NCI-H1092 (cell line): Measurements from ENCODE around the gene ATAD3C.
"Not testable (repeated sequence)": the region's sequence is repeated elsewhere in the genome, so short reads cannot be mapped to it uniquely, and the experiment has no call there.

Experiments used
- DNase-seq: peaks from one replicate; lab custom pipeline; 2025; lab: John Stamatoyannopoulos, UW

The ATAD3C gene

GRCh38 chr1:1432274-1432950, 17.1 kb upstream of the ATAD3C start:
- no peak for DNase-seq

- DNase-seq, result no peak
Measured at GRCh38 chr1:1432951-1433803, 16.3 kb upstream of the ATAD3C start.

GRCh38 chr1:1433804-1434130, 15.7 kb upstream of the ATAD3C start:
- no peak for DNase-seq

DNA sequence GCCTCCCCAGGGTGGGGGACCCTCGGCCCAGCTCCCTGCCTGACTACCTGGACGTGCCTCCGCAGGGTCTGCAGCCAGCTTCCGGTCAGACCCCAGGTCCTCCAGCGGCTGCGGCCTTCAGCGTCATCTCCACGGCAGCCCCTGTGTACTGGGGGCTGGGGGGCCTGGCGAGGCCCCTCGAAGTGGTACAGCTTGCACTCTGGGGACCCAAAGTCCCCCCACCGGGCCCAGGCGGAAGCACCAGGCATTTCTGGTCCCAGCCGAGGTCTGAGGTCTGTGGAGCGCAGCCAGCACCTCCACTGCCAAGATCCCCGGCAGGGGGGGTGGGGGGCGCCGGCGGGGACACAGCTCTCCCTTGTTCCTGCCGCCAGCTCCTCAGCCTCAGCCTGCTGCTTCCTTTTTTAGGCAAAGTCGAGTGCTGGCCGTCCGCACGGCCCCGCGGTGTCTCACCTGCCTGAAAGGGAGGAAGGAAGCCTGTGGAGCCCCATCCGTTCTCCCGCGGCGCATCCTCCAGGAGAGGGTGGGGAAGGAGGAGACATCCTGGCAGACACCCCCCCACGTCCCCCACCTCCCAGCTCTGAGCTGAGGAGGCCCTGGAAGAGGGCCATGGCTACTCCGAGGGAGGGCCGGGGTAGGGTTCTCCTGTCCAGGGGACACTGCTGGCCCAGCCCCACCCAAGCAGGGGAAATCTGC, 15.2 kb upstream of the ATAD3C start:
- no peak for DNase-seq

DNA sequence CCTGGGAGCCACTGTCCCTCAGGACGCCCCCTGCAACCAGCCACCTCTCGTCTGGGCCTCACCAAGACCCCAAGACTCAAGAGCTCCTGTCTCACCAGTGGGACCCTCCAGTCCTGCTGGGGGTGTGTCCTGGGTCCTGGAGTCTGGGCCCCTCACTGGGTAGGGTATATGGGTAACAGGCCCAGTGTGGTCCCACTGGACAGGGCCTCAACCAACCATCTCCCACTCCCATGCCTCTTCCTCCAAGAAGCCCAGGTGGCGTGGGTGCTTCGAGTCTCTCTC, 14.7 kb upstream of the ATAD3C start:
- DNase-seq, result no peak

DNA sequence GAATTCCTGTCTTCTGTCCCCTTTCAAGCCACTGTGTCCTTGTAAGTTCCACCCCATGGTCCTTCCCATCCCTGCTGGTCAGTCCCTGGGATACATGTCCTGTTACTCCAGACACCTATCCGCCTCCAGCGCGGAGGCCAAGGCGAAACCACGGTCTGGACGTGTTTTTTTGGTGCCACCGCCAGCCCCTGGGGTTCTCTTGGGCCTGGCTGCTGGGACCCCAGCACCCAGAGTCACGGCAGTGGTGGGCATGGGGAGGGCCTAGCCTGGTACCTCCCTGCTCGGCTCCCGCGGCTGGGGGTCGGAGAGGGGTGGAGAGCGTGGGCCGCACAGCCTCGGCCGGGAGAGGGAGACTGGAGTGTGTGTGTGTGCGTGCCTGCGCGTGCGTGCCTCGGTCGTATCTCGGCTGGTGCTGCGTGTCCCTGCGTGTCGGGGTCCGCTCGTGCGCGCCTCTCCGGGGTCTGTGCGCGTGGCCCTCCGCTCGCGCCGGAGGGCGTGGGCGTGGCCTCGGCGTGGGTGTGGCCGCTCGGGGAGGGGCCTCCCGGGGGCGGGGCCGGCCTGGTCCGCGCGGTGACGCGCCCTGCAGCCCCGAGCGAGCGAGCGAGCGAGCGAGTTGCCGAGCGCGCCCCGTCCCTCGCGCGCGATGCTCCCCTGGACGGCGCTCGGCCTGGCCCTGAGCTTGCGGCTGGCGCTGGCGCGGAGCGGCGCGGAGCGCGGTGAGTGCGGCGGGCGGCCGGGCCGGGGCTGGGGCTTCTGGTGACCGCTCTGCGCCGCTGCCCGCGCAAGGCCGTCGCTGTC, 14.2 kb upstream of the ATAD3C start, which contains the start of gene VWA1:
TSS of gene VWA1 (plus strand) at position 585 of the 798 bp plus-strand sequence. CDS start at position 644, 59 bp downstream.
- no peak for DNase-seq

DNA sequence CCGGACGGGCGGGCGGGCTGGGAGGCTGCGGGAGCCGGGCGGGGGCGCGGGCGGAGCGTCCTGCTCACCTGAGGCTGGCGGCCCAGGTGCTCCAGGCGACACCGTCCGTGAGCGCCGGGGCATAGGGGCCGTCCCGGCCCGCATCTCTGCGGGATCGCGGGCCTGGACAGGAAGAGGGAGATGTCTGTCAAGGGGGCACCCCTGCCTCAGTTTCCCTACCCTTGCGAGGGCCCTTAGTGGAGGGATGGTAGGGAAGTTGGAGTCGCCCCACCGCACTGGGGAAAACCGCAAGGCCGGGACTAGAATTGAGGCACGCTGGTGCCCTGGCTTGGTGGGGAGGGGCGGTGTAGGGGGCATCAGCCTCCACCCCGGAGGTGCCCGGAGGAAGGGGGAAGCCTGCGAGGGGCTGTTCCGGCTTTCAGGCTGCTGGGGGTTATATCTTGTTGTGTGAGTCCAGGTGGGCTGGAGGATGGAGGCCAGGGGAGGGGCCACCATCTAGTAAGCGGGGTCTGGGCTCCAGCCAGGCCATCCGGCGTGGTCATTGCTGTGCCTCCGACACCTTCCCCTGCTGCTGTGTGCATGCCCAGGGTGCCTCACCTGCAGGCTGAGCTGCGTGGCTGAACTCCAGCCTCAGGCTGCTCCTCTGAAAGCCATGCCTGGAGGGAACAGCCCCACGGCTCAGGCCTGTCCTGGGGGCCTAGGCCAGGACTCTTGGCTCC, 13.4 kb upstream of the ATAD3C start:
- no peak for DNase-seq

GRCh38 chr1:1436630-1437032, 12.9 kb upstream of the ATAD3C start:
- DNase-seq, result no peak

- DNase-seq, result no peak
Measured at GRCh38 chr1:1437033-1437903, 12.2 kb upstream of the ATAD3C start.

- no peak for DNase-seq
Measured at GRCh38 chr1:1437904-1438376, 11.5 kb upstream of the ATAD3C start.

DNA sequence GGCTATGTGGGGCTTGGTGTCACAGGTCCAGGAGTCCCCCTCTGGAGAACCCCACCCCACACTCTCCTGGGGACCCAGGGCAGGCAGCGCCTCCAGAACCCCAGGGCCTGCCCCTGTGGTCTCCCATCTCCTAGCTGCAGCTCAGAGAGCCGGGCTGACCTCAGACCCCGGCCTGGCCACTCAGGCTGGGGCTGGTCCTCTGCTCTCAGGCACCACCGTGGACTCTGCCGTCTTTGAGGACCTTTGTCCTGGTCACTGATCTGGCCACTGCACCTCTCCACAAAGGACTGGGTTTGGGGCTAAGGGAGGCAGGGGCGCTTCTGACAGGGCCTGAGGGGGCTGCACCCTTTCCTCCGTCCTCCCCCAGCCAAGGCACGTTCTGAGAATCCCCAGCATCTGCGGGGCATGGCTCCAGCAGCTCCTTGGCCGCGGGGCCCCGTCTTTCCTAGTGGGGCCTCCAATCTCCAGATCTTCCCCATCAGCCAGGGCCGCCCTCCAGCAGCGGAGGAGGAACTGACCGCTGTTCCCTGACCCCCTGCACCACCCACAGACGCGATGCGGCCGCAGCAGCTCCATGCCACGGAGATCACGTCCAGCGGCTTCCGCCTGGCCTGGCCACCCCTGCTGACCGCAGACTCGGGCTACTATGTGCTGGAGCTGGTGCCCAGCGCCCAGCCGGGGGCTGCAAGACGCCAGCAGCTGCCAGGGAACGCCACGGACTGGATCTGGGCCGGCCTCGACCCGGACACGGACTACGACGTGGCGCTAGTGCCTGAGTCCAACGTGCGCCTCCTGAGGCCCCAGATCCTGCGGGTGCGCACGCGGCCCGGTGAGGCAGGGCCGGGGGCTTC, 10.7 kb upstream of the ATAD3C start:
- no peak for DNase-seq

DNA sequence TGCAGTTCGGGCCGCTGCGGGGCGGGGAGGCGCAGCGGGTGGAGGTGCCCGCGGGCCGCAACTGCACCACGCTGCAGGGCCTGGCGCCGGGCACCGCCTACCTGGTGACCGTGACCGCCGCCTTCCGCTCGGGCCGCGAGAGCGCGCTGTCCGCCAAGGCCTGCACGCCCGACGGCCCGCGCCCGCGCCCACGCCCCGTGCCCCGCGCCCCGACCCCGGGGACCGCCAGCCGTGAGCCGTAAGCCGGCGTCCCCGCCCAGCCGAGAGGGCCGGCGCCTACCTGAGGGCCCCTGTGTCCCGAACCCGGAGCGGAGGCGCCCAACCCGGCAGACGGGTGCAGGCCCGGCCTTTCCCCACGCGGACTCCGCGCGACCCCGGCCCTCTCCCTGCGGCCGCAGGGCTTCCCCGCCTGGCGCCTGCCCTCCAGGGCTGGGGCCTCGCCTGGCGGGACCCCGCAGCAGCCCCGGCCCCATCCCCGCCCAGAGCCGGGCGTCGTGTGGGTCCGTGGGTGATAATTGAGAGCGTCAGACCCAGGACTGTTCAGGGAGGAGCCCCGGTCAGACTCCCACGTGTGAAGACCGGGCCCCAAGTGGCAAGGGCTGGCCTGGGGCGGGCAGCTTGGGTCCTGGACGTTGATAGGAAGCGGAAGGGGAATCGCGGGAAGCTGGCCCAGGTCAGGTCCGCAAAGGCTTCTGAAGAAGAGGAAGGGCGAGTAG, 9.8 kb upstream of the ATAD3C start:
- no peak for DNase-seq

GRCh38 chr1:1440262-1441001, 9.1 kb upstream of the ATAD3C start:
- no peak for DNase-seq

DNA sequence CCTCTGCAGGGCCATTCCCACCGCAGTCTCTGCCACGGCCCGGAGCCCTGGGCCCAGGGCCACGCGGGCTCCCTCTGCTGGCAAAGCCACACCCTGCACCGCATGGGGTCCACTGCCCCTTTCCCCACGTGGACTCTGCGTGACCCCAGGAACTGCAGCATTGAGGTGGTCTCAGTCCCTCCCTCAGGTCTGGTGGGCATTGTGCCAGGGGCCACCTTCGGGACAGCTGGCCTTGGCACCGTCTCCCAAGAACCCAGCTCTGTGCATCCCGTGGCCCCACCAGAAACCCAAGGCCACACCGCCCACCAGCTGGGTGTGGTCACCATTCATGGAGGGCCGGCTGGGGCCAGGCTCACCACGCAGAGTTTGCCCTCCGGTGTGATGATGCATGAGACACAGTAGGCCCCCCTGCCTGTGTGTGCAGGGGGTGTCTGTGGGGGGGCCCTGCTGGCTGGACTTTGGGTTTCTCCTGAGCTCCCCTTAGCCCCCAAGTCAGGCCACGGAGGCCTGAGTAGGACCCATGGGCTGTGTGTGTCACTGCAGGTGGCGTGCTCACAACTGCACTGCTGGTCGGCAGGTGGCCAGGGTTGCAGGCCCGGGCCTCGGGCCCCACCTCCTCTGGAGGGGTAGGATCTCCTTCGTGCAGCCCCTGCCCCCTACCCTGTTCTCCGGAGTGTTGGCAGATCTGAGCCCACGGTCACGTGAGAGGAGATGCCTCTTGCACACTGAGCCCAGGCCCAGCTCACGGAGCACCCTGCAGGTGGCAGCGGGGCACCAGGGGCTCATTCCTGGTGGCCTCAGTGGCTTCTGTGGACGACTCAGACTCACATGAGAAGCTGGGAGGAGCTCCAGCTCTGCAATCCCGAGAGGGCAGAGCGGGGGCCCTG, 8.2 kb upstream of the ATAD3C start:
- DNase-seq, result no peak

DNA sequence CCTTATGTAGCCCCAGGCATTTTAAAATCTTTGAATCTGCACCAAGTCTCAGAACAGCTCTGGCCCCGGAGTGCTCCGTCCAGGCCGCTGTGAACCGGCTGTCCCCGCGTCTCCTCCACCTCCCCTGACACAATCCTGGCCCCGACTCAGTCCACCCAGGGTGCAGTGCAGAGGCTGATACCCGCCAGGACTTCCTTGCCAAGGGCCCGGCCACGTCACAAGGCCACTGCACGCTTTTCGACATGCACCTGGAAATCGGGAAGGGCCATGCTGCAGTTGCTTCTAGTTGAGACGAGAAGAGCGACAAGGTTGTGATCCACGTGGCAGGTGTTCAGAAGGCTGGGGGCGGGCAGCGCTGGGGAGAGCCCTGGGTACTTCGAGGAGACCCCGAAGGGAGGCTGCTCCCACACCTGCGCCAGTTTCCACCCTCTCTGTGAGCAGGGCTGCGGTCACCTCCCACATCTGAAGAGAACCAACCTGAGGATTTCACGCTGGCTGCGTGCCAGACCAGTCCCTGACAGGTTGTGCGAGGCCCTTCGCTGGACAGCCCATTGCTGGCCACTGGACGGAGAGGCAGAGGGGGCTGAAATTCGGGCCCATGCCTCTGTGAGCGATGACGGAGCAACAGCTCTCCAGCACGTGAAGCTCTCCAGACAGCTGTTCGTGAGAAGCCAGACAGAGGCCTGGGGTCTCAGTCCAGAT, 7.3 kb upstream of the ATAD3C start:
- DNase-seq, result no peak

- not testable (repeated sequence) for DNase-seq
Measured at GRCh38 chr1:1446631-1447030, 2.9 kb upstream of the ATAD3C start.

- not testable (repeated sequence) for DNase-seq
Measured at GRCh38 chr1:1450616-1451015, 1.1 kb downstream of the ATAD3C start.
